Thyroid gland (tissue), 4 donors: ENCODE measurements around the gene AHI1.

Experiments
- CTCF ChIP-seq, 6 experiments: fragments of 200-600 bp in 3 of 6; fragments of 450-650 bp in 3 of 6; sonication (generic) in 3 of 6; IDR thresholded peaks; one replicate each; pipeline ENCODE4 v1.5.1; 2016 to 2019; ENCODE audit warnings: antibody characterized with exemption in 6 of 6, mild to moderate bottlenecking in 2 of 6, inconsistent platforms in 1 of 6, moderate library complexity in 1 of 6
- POLR2A ChIP-seq, 2 donors: fragments of 450-650 bp; IDR thresholded peaks; one replicate each; pipeline ENCODE4 v1.6.1; 2017; ENCODE audit warnings: antibody characterized with exemption in 2 of 2, mild to moderate bottlenecking in 2 of 2, moderate library complexity in 1 of 2

DNA sequence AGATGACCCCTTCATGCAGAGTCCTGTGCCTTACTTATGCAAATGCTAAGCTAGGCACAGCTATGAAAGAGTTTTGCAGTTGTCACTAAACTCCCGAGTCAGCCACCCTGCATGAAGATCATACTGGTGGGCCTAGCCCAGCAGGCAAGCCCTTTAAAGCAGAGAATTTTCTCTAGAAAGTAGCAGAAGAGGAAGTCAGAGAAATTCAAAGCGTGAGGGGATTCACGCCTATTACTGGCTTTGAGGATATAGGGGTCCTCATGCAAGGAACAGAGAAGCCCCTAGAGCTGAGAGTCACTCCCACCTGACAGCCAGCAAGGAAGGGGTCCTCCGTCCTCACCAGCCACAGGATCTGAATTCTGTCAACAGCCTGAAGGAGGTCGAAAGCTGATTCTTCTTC lies 261.8 kb downstream of the AHI1 start:
- no peak for TF ChIP-seq CTCF (IDR thresholded peaks at IDR 0.05)
- TF ChIP-seq POLR2A (IDR thresholded peaks at IDR 0.05) = no peak
